ENCODE results near the gene PRDM11. TPM values are rescaled to one million over a fixed set of nuclear protein-coding genes. Genes with fewer than 3 reads are reported as not detected.

Gene PRDM11
- total and polyA plus RNA-seq, 4 donors = 0.64 to 6.9 (median 2.8) TPM

DNA sequence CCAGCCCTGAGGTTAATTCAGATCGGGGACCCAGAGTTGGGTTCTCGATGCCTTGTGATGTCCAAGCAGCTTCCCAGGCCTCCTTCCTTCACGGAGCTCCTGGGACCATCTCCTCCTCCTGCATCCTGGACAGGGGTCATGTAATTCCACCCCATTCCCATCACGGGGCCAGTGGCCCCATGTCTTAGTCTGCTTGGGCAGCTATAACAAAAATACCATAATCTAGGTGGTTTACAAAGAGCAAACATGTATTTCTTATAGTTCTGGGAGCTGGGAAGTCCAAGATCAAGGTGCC is 41.7 kb upstream of the PRDM11 start:
- H3K9ac ChIP-seq (ENCODE audit: low read depth in 1 of 2, low read length in 2 of 2) = no peak overlapping the region
- H3K9me3 ChIP-seq (ENCODE audit: control insufficient read depth in 4 of 4, low read length in 3 of 4) = no peaks in the 10 kb centered on the region
- no peak for DNase-seq (ENCODE audit: low spot score)
- H3K27ac ChIP-seq (ENCODE audit: low read depth in 1 of 2, low read length in 2 of 2) = no peak overlapping the region
- H3K4me3 ChIP-seq (ENCODE audit: low read depth in 1 of 3, low read length in 3 of 3) = no peak overlapping the region
- no peaks in the 10 kb centered on the region for H3K27me3 ChIP-seq (ENCODE audit: control insufficient read depth in 4 of 4, insufficient read depth in 4 of 4, low read length in 3 of 4)
- no peaks in the 10 kb centered on the region for H3K36me3 ChIP-seq (ENCODE audit: control insufficient read depth in 4 of 4, insufficient read depth in 3 of 4, low read depth in 1 of 4, low read length in 3 of 4)
- no peaks in the 10 kb centered on the region for H3K4me1 ChIP-seq (ENCODE audit: control insufficient read depth in 4 of 4, insufficient read depth in 4 of 4, low read length in 3 of 4)
- no peak for TF ChIP-seq HNF4A (conservative IDR thresholded peaks at IDR 0.05)
- TF ChIP-seq RAD21 (IDR thresholded peaks at IDR 0.05) = no peak
- TF ChIP-seq, protein P1, sequence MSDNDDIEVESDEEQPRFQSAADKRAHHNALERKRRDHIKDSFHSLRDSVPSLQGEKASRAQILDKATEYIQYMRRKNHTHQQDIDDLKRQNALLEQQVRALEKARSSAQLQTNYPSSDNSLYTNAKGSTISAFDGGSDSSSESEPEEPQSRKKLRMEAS (IDR thresholded peaks at IDR 0.05) = no peak
- TF ChIP-seq, protein P2, sequence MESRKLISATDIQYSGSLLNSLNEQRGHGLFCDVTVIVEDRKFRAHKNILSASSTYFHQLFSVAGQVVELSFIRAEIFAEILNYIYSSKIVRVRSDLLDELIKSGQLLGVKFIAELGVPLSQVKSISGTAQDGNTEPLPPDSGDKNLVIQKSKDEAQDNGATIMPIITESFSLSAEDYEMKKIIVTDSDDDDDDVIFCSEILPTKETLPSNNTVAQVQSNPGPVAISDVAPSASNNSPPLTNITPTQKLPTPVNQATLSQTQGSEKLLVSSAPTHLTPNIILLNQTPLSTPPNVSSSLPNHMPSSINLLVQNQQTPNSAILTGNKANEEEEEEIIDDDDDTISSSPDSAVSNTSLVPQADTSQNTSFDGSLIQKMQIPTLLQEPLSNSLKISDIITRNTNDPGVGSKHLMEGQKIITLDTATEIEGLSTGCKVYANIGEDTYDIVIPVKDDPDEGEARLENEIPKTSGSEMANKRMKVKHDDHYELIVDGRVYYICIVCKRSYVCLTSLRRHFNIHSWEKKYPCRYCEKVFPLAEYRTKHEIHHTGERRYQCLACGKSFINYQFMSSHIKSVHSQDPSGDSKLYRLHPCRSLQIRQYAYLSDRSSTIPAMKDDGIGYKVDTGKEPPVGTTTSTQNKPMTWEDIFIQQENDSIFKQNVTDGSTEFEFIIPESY (IDR thresholded peaks at IDR 0.05) = no peak
- no peak for TF ChIP-seq EGR1 (IDR thresholded peaks at IDR 0.05; ENCODE audit: low read depth in 2 of 2)
- no peak for TF ChIP-seq GABPA (IDR thresholded peaks at IDR 0.05 in 1 of 2, conservative IDR thresholded peaks at IDR 0.05 in 1 of 2)
- TF ChIP-seq HNF4G (IDR thresholded peaks at IDR 0.05) = no peak
- TF ChIP-seq JUND (IDR thresholded peaks at IDR 0.05) = no peak
- TF ChIP-seq, protein P3, sequence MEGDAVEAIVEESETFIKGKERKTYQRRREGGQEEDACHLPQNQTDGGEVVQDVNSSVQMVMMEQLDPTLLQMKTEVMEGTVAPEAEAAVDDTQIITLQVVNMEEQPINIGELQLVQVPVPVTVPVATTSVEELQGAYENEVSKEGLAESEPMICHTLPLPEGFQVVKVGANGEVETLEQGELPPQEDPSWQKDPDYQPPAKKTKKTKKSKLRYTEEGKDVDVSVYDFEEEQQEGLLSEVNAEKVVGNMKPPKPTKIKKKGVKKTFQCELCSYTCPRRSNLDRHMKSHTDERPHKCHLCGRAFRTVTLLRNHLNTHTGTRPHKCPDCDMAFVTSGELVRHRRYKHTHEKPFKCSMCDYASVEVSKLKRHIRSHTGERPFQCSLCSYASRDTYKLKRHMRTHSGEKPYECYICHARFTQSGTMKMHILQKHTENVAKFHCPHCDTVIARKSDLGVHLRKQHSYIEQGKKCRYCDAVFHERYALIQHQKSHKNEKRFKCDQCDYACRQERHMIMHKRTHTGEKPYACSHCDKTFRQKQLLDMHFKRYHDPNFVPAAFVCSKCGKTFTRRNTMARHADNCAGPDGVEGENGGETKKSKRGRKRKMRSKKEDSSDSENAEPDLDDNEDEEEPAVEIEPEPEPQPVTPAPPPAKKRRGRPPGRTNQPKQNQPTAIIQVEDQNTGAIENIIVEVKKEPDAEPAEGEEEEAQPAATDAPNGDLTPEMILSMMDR (IDR thresholded peaks at IDR 0.05; ENCODE audit: low read depth, low read length, missing input control) = no peak
- no peak for TF ChIP-seq SP1 (IDR thresholded peaks at IDR 0.05)
- no peak for TF ChIP-seq TAF1 (conservative IDR thresholded peaks at IDR 0.05)
- TF ChIP-seq NR2F2 (IDR thresholded peaks at IDR 0.05) = no peak
- TF ChIP-seq, protein P4, sequence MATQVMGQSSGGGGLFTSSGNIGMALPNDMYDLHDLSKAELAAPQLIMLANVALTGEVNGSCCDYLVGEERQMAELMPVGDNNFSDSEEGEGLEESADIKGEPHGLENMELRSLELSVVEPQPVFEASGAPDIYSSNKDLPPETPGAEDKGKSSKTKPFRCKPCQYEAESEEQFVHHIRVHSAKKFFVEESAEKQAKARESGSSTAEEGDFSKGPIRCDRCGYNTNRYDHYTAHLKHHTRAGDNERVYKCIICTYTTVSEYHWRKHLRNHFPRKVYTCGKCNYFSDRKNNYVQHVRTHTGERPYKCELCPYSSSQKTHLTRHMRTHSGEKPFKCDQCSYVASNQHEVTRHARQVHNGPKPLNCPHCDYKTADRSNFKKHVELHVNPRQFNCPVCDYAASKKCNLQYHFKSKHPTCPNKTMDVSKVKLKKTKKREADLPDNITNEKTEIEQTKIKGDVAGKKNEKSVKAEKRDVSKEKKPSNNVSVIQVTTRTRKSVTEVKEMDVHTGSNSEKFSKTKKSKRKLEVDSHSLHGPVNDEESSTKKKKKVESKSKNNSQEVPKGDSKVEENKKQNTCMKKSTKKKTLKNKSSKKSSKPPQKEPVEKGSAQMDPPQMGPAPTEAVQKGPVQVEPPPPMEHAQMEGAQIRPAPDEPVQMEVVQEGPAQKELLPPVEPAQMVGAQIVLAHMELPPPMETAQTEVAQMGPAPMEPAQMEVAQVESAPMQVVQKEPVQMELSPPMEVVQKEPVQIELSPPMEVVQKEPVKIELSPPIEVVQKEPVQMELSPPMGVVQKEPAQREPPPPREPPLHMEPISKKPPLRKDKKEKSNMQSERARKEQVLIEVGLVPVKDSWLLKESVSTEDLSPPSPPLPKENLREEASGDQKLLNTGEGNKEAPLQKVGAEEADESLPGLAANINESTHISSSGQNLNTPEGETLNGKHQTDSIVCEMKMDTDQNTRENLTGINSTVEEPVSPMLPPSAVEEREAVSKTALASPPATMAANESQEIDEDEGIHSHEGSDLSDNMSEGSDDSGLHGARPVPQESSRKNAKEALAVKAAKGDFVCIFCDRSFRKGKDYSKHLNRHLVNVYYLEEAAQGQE (IDR thresholded peaks at IDR 0.05) = no peak
- TF ChIP-seq FOXA1 (IDR thresholded peaks at IDR 0.05) = no peak
- TF ChIP-seq, protein P5, sequence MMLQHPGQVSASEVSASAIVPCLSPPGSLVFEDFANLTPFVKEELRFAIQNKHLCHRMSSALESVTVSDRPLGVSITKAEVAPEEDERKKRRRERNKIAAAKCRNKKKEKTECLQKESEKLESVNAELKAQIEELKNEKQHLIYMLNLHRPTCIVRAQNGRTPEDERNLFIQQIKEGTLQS (IDR thresholded peaks at IDR 0.05) = no peak
- TF ChIP-seq YY1 (IDR thresholded peaks at IDR 0.05) = no peak
- WGBS = 85% methylated on average over 4 of the region's 4 CpGs

Measured in liver (tissue), 9 donors.